Activated CD8-positive, alpha-beta memory T cell treated with anti-CD3 and anti-CD28 coated beads for 48 hours (primary cell): ENCODE measurements around the gene ATP5PO.
"Not testable (repeated sequence)": the region's sequence is repeated elsewhere in the genome, so short reads cannot be mapped to it uniquely, and the experiment has no call there.

Source experiments
- DNase-seq, 3 experiments: peaks; one replicate each; pipeline ENCODE4 v3.0.0-alpha.2; 2020; ENCODE audit warnings: low read depth in 2 of 3, low spot score in 2 of 3

Gene ATP5PO

DNA sequence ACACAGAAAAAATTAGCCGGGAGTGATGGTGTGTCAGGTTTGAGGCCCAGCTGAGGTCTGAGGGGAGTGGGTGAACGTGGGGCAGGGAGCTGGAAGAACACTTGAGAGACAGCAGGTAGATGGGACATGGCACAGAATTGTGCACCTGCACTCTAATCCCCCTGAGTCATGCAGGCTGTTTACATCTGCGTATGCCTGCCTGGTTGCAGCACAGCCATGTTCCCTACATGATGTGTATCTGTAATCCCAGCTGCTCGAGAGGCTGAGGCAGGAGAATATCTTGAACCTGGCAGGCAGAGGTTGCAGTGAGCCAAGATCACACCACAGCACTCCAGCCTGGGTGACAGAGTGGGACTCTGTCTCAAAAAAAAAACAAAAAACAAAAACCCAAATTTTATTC is 44.8 kb downstream of the ATP5PO start:
- no peak for DNase-seq

DNA sequence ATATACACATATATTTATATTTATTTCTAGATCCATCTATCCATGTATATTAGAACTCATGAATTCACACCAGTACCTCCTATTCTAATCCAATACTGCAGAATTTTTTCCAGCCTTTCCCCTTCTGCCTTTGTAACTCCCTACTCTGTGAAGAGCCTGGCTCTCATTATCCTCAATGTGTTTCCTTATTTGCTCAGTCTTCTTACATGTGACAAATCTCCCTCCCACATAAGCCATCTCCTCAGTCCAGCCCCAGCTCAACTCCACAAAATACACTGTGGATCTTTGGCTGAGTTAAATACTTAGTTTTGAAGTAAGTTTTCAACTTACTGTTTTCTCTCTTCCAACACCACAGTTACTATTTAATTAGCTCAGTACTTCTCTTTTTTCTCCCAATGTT is 45.7 kb downstream of the ATP5PO start:
- DNase-seq: no peak

DNA sequence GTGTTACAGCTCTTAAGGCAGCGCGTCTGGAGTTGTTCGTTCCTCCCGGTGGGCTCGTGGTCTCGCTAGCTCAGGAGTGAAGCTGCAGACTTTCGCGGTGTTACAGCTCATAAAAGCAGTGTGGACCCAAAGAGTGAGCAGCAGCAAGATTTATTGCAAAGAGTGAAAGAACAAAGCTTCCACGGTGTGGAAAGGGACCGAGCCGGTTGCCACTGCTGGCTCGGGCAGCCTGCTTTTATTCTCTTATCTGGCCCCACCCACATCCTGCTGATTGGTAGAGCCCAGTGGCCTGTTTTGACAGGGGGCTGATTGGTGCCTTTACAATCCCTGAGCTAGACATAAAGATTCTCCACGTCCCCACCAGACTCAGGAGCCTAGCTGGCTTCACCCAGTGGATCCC is 47.7 kb downstream of the ATP5PO start:
- DNase-seq: not testable (repeated sequence)

DNA sequence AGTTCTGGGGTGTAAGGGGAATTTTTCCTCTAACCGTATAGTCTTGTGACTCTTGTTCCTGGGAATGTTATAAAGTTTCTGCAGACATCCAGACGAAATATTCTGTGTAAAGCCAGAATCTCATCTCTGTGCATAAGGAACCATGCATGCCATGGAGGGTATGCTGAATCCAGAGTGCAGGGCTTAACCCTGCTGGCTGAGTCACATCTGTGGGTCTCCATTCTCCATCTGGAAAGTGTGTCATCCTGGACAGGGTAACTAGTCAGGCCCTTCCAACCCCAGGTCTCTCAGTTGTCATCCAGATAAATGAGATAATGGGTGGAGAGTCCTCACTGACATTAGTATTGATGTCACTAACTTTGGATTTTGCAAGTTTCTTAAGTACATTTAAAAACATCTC is 48.8 kb downstream of the ATP5PO start:
- DNase-seq: no peak

DNA sequence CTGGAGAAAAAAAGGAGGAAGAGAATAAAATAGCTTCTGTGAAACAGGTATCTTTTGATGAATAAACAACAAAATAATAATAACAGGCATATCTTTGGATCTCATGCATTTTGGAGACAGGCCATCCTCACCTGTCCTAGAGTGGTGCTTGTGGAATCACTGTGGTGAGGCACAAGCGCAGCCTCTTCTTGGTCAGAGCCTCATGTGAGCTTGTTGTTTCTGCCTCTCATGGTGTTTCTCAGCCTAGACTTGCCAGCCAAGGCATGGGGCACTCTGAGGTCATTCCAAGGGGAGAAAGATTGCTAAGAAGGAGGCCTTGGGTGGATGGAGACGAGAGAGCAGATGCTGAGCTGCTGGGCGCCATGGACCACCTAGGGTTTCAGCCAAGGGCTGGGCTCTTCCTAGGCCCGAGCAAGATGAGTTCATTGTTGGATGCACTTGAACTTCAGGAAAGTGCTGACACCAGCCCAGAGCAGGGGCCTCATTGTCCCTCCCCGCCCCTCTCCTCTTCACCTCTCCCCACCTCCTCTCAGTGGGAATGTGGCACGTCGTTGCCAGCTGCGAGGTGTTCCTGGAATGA is 49.5 kb downstream of the ATP5PO start:
- DNase-seq: no peak

DNA sequence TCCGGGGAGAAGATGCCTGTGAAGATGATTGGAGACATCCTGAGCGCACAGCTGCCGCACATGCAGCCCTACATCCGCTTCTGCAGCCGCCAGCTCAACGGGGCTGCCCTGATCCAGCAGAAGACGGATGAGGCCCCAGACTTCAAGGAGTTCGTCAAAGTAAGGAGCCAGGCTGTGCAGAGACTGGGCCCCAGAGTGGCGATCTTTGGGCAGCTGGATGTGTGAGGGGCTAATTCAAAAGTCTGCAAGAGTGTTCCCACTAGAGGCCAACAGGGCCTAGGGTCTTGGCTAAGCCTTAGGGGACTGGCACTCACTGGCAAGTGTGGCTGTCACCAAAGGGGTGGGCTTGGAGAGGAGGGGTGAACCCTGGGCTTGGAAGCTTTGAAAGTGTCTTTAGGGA is 50.4 kb downstream of the ATP5PO start:
- no peak for DNase-seq

DNA sequence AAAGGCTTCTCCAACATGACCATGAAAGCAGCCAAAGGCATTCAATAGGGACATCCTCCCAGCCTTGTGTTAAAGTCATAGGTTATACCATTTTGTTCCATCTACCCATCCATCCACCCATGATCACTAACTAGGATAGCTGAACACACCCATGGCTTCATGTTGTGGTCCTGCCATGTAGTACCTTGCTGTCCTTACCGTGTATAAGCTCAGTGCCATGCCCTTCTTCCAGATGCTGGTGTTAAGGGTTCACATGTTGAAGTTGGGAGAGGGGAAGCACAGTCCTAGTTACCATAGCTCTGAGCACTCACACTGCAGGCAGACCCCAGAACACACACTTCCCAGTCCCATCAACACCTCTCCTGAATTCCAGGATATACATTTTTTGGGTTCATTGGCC is 51.5 kb downstream of the ATP5PO start:
- no peak for DNase-seq

DNA sequence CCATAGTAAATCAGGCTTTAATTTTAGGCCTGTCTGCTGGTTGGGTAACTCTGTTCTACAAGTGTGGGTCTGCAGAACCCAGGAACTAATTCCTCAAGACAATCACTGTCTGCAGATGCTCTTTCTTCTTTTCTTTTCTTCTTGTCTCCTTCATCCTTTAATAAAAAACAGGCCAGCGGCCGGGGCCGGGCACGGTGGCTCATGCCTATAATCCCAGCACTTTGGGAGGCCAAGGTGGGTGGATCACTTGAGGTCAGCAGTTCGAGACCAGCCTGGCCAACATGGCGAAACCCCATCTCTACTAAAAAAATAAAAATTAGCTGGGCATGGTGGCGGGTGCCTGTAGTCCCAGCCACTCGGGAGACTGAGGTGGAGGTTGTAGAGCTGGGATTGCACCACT is 52.4 kb downstream of the ATP5PO start:
- not testable (repeated sequence) for DNase-seq

DNA sequence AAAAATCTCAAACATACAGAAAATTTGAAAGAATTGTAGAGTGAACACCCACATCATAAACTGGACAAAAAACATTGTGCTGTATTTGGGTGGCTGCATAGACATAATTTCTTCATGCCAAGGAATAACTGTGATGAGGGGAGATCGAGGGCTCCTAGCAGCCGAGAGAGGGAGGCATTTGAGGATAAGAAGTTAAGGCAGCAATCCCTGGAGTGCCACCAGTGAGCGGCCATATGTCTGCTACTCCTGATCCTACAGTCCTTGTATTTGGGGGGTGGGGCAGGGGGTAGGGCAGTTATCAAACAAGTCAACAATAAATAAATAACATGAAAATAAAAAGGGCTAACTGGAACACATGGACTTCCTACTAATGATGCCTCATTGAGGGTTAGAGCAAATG is 54.5 kb downstream of the ATP5PO start:
- DNase-seq: no peak

DNA sequence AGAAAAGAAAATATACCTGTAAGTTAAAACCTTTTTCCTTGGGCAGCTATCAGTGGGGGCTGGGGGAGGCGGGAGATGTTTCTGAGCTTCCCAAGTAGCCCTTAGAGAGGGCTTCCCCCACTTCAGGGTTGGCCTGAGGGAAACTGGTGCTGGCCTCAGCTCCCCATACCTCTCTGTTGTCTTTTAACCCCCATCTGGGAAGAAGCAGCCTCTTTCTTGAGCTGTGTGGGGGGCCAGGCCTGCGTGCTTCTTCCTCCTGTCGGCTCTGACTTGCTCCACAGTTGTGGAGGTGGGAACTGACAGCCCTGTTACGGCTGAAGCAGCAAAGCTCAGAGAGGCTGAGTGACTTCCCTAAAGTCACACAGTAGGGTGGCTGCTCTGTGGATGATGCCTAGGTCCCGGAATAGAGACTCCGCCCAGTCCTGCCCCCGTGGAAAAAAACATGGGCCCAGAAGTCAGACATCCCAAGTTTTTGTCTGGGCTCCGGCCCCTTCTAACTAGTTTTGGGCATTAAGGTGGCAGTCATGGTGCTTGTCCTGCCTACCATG is 55.2 kb downstream of the ATP5PO start:
- DNase-seq: no peak

DNA sequence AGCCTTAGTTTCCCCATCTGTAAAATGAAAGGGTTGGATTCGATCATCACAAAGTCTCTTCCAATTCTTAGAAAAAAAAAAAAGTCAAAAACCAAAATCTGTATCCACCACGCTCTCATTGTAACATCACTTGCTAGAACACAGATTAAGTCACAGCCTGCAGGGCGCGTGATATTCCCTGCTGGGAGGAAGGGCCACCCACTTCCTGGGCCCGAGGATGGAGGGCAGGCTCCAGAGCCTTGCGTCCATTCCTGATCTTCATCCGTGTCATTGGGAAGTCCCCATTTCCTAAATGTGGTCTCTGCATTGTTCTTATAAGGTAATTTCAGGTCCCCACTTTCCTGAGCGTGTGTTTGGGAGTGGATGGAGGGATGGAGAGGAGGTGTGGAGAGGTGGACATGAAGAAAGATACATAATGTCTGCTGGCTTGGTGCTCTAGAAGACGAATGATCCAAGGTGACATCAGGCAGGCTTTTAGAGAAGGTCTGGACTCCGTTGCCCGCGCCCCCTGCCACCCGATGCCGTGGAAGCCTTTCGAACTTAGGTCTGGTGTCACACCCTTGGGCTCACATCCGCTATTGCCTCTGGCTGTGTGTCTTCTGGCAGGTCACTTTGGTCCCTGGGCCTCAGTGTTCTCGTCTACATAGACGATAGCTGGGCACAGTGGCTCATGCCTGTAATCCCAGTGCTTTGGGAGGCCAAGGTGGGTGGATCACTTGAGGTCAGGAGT is 56.1 kb downstream of the ATP5PO start:
- DNase-seq: no peak

DNA sequence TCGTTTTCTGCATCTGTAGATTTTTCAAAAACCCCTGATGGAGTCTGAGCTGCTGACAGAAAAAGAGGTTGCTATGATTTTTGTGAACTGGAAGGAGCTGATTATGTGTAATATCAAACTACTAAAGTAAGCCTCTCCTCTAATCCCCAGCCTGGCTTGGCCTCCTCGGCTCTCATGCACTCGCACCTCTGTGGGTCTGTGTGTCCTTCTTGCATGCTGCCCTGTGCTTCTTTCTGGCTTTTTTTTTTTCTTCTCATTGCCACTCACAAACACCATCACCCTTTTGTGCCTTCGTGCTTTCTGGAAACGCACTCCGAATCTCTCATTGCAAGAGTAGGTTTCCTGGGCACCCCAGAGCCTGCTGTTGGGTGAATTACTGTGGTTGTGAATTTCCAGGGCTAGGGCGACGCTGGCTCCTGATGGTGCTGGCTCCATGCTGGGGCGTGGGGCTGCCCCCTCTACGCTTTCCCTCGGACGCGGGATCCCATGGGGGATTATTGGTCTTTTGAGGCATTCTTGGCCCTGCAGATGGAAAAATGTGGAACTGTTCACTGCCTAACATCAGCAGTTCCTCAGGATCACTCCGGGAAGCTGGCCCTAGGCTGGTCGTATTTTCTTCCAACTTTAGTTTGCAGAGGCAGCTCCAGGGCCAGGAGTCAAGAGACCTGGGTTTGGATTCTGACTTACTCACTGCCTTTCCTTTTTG is 56.8 kb downstream of the ATP5PO start:
- no peak for DNase-seq

DNA sequence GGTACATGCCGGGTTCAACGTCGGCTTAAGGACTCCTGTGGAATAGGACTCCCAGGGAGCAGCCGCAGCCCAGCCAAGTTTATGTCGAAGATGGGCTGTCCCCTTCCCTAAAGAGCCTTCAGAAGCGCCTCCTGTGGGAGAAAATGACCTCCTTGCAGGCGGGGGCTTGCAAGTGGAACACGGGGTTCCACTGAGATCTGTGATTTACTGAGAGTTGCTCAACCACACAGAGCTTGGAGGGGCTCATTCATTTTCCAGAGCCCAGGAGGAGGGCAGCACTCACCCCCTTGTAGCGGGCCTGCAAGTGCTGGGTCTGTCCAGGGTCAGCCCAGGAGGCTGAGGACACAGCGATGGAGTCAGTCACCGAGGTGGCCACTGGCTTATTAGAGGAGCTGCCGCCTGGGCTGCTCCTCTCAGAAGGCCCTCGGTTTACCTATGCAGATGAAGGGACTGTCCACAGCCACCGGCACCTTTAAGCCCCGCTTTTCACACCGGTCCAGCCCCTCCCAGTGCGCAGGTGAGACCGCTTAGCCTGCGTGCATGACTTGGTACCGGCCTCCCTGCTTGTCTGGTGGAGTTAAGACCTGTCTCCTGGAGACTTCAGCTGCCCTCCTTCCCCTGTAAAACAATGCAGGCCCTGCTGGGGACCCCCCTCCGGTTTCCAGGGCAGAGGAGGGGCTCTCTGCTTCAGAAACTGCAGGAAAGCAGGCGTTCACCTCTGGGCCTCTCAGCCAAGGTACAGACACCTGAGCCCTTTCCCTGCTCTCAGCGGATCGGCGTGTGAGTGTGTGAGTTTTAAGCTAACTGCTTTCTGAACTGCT is 57.5 kb downstream of the ATP5PO start:
- no peak for DNase-seq

DNA sequence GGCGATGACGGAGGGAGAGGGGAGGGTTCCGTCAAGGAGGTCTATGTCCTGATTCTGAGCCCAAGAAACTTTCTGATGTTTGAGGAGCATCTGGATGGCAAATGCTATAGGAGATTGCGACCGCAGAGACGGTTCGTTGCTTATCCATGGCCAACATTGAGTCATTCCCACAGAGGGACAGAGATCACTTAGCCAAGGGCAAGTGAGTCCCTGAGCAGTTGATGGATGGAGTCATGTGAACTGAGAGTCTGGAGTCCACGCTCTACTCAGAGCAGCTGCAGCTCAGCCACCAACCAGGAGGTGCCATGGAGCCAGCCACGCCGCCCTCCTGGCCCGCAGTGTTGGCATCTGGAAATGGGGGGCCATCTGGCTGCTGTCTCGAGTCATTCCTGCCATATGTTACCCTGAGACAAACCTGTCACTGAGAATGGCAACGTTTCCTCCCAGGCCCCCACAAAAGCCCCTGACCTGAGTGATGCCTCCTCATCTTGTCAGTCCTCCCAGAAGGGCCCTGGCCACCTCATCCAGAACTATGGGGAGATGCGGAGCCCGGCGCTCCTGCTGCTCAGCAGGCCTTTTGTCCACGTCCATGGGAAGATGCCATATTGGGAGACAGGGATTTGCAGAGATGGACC is 58.6 kb downstream of the ATP5PO start:
- no peak for DNase-seq

DNA sequence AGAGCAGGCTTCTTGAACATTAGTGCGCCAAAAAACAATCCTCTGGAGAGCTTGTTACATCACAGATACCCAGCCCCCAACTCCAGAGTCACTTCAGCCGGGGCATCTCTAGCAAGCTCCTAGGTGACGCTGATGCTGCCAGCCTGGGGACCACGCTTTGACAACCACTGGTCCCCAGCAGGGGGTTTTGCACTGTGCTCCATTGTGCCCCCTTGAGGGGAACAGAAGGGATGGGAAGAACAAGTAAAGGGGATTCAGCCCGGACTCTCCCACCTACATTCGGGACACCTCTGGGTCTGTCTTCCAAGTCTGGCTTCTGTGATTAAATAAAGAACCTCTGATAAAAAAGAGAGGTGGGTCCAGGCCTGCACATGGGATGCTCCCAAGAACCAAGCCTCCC is 60.4 kb downstream of the ATP5PO start:
- DNase-seq: no peak

DNA sequence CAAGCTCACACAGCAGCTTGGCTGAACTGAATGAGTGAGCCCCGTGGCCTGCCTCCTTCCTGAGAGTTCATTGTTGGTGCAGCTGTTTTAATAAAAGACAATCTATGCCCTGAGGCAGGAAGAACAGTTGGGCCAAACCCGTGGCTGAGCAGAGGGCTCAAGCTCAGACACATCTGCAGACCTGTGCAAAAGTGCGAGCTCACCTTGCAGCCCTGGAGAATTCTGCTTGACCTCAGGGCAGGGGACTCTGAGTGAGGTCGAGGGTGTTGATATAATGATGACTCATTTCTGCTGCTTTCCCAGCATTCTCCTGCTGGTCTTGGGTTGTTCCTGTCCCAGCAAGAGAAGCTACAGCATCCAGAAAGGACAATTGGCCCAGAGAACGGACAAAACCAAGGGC is 61.0 kb downstream of the ATP5PO start:
- no peak for DNase-seq
